ENCODE results near the gene PRND.
"Not testable (repeated sequence)": the region's sequence is repeated elsewhere in the genome, so short reads cannot be mapped to it uniquely, and the experiment has no call there.

The PRND gene

DNA sequence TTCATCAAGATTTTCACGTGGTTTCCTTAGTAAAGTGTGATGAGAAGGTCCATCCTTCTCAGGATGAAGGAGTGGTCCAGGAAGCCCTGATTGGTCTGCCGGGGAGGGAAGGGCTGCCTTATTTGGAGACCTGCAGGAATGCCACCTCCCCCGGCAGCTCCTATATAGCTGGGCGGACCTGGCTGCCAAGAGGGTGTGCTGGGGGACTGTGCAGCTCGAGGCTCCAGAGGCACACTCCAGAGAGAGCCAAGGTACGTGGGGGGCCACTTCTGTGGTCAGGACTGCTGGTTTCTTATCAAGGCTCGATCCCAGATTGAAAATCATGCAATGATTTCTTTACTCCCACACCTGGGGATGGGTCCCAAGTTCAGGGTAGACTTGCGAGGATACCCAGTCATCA, at the start of gene PRND:
Gene PRND (plus strand): TSS at position 191 of the 400 bp plus-strand sequence. CDS start 2,643 bp downstream, outside the sequence.
- no peak for DNase-seq

DNA sequence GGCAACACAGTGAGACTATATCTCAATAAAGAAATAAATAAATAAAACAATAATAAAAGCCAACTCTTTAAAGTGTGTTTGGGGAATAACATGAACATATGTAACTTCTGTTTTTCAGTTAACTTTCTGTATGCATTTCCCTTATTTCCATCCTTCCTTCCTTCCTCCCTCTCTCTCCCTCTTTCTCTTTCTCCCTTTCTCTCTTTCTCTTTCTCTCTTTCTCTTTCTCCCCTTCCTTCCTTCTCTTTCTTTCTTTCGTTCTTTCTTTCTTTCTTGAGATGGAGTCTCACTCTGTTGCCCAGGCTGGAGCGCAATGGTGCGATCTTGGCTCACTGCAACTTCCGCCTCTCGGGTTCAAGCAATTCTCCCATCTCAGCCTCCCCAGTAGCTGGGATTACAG, 48.8 kb upstream of the PRND start:
- no peak for DNase-seq

GRCh38 chr20:4673371-4674001, 48.2 kb upstream of the PRND start:
- DNase-seq = no peak

DNA sequence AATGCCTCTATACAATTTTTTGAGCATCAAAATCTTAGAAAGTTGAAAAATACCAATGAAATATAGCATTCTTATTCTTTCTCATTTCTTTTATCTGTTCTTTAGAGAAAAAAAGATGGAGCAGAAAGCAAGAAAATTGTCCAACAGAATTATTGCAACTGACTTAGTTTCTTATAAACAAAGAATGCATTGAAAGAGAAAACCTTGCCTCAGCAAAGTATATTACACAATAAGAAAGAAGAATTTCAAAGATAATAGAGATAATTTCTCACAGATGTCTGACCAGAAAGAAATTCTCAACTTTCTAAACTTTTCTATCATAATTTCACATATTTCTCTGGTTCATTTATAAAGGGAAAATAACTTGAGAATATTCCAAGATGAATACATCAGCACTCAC, 47.0 kb upstream of the PRND start:
- no peak for DNase-seq

DNA sequence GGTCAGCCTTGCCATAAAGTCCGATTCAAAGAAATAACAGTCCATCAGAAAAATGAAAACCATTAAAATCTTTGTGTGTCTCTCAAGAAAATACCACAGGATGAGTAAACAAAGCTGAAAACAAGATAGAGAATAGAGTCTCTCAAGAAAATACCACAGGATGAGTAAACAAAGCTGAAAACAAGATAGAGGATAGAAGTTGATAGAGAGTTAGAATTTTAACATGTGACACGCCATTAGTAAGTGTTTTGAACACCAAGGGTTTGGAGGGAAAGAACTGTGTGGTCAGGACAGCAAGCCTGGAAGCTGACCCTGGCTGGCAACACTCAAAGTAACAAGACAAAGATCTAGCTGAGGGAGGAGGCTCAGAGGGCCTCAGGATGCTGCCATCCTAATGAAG, 43.9 kb upstream of the PRND start:
- DNase-seq = no peak

- DNase-seq = no peak
Observed at GRCh38 chr20:4681401-4681800, 40.3 kb upstream of the PRND start.

GRCh38 chr20:4681991-4682401, 39.7 kb upstream of the PRND start:
- no peak for DNase-seq

DNA sequence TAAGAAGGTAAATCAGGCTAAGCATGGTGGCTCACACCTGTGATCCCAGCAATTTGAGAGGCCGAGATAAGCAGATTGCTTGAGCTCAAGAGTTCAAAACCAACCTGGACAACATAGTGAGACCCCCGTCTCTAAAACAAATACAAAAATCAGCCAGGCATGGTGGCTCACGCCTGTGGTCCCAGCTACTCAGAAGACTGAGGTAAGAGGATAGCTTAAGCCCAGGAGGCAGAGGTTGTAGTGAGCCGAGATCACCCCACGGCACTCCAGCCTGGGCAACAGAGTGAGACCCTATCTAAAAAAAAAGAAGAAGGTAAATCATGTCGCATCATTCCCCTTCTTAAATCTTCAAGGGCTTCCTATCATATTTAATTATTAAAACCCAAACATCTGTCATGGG, 39.0 kb upstream of the PRND start:
- no peak for DNase-seq

DNA sequence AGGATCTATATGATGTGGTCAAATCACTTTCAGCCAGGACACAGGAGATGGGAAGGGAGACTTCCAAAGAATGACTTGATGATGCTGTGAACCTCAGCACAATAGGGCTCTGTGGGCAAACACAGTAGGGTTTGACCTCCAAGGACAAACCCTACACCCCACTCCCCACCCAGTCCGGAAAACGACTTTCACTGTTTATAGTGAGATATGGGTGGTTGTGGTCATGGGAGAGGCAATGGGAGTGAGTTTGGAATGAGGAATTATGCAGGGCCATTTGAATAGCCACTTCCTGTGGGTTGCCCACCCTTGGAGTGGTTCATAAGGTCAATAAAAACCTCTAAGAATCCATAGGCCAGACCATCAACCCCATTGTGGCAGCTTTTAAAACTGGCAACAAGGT, 38.4 kb upstream of the PRND start:
- DNase-seq = no peak

DNA sequence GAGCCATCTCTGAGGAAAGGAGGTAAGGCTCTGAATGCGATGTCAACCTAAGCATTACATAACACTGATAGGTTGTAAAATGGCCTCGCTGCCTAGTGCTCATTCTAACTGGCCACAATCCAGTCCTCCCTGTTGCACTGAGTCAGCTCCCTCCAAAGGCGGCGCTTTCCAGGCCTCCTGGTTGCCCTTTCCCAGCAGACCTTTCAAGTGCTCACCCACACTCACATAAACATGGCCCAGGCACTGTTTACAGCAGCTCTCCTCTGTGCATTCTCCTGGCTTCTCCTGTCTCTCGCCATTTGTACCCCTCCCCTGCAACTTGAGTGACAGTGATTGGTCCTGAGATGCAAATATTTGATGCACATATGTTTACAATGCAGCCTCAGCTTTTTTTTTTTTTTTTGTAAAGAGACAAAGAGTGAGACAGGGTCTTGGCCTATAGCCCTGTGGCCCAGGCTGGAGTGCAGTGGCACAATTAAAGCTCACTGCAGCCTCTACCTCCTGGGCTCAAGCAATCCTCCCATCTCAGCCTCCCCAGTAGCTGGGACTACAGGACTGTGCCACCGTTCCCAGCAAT, 36.8 kb upstream of the PRND start:
- DNase-seq = no peak

GRCh38 chr20:4685923-4686221, 35.8 kb upstream of the PRND start:
- no peak for DNase-seq

DNA sequence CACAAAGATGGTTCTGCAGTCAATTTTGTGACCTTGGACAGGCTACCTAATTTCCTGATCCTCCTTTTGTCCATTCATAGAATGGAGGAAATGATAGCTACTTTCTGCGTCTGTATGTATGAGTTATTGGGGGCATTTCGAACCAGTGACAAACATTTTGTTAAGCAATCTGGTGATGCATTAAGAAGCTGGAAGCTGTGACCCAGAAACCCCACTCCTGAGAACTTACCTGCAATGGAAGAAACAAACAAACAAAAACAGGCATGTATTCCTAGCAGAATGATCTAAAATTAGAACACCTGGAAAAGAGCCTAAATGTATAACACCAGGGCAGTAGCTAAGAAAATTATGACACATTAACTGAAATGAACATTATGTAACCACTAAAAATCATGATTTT, 33.4 kb upstream of the PRND start:
- no peak for DNase-seq

DNA sequence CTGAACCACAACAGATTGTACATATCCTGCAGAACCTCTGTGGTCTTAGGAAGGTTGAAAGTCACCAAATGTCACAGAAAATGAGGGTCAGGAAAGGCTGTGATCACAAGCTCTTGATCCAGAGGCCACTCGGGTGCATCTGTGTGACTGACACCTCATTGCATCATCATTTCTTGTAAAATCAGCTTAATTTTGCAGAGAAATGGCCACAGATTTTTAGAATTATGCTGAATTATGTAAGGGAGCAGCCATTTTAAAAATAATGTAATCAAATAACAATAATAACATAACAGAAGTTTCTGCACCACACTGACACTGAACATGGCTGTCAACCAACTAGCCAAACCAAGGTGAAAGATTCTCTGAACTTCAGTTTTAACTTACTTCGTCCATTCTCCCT, 32.5 kb upstream of the PRND start:
- DNase-seq = no peak

- DNase-seq = no peak
Observed at GRCh38 chr20:4691753-4692152, 30.0 kb upstream of the PRND start.

DNA sequence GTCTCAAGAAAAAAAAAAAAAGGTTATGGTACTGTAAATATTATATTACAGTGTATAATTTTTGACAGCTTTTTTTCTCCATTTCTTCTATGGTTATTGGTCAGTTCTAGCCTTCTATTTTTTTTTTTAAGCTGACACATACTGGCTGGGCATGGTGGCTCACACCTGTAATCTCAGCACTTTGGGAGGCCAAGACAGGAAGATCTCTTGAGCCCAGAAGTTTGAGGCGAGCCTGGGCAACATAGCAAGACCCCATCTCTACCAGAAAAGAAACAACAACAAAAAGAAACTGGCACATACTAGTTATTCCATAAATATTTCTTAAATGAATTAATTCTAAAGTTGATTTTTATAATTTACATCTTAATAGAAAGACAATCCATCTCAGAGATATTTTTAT, 27.6 kb upstream of the PRND start:
- DNase-seq = no peak

DNA sequence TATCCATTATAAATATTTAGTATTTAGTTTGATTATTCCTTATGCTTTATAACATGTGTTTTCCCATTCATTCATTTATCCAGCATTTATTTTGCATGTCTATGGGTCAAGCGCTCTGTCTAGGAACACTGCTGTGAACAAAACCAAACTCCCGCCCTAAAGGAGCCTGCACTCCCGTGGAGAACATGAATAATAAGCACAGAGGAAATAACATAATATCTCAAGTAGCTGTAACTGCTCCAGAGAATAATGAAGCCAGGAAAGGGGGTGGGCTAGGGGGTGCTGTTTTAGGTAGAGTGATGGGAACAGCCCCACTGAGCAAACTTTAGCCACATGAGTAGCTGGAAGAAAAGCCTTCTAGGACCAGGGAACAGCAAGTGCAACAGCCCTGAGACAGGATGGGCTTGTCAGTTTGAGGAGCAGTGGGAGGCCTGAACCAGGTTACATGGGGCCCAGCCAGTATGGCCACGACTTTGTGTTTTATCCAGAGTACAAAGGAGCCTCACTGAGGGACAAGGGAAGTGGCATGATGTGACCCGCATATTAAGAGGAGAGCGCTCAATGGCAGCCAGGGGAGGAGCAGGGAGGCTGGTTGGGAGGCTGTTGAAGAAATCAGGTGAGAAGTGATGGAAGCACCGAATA, 24.4 kb upstream of the PRND start:
- no peak for DNase-seq

DNA sequence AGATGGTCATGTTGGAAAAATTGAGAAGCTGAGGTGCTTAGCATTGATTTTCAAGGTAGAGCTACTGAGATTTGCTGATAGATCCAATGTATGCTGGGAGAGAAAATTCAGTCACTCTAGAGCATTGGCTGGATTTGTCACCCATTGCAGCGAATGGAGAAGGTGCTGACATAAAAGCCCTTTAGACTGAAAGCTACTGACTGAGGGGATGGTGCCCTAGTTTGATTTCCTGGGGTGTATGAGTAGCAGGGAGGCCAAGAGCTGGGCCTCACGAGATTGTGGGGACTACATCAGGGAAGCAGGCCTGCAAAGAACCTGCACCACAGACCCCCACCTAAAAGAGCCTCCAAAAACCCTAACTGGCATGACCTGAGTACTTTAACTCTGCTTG, 23.9 kb upstream of the PRND start:
- DNase-seq = no peak

- no peak for DNase-seq
Observed at GRCh38 chr20:4699216-4699615, 22.5 kb upstream of the PRND start.

DNA sequence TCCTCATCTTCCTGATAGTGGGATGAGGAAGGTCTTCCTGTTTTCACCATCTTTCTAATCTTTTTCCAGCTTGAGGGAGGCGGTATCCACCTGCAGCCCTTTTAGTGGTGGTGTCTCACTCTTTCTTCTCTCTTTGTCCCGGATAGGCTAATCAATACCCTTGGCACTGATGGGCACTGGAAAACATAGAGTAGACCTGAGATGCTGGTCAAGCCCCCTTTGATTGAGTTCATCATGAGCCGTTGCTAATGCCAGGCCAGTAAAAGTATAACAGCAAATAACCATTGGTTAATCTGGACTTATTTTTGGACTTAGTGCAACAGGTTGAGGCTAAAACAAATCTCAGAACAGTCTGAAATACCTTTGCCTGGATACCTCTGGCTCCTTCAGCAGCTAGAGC, 21.8 kb upstream of the PRND start:
- DNase-seq = no peak

DNA sequence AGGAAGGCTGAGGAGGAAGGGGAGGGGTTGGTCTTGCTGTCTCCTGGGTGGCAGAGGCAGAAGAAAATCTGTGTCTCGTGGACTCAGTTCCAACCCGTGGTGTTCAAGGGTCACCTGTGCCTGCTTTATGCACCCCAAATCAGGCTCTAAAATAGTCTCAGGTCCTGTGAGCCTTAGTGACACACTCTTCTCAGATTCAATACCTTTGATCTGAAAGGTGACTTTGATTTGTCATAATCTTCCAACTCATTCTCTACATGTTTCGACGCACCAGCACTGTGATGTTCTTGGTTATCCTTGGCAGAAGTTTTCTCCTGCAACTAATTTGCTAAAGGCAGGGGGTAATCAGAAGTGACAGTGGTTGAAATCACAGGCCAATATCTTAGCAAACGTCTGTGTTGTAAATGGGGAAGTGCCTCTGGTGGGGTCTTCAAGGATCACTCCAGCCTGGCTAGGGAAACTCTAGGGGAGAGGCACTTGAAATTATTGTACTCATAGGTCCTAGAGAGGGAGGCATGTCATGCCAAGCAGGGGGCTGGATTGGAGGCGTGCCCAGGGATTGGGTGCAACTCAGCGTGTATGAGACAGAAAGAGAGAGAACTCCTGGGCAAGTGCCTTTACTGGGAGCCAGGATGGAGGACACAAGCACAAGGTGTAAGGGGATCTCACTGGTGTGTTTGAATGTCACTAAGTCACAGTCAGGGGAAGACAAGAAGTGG, 19.0 kb upstream of the PRND start:
- DNase-seq = no peak

GRCh38 chr20:4703281-4703676, 18.4 kb upstream of the PRND start:
- DNase-seq = no peak

DNA sequence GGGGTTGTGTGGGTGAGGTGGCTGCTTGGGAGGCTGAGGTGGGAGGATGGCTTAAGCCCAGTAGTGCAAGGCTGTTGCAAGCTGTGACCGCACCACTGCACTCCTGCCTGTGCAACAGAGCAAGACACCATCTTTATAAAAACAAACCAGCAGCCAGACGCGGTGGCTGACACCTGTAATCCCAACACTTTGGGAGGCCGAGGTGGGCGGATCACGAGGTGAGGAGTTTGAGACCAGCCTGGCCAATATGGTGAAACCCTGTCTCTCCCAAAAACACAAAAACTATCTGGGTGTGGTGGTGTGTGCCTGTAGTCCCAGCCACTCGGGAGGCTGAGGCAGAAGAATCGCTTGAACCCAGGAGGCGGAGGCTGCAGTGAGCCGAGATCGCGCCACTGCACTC, 14.8 kb upstream of the PRND start:
- DNase-seq = not testable (repeated sequence)

GRCh38 chr20:4708036-4708435, 13.7 kb upstream of the PRND start:
- DNase-seq = no peak

DNA sequence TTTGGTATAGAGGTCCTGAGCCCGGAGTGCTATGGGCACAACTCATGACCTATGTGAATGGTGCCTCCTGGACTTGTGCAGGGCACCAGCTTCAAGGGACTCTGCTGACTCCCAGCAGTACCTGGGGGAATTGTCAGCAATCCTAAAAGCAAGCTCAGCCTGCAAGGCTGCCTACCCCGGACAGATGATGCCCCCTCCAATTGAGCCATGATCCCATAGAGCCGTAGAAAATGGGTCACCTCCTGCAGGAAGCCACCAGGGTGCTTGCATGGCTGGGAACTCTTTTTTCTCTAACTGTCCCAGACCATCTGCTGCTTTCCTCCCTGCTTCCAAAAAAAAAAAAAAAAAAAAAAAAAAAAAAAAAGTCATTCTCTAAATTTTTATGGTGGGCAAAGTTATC, 12.9 kb upstream of the PRND start:
- no peak for DNase-seq
